GM19043 (cell line): ENCODE results near the gene LRPPRC.
A peak's percentile ranks its signal among the peaks of the same experiment; 100 is the strongest.

Experiments used
- ATAC-seq: cut with Tn5 transposase; IDR thresholded peaks from one replicate; pipeline ENCODE4 v1.9.1; 2021; ENCODE audit warnings: low read depth; ENCODE audit not compliant: unreplicated experiment

Gene LRPPRC

DNA sequence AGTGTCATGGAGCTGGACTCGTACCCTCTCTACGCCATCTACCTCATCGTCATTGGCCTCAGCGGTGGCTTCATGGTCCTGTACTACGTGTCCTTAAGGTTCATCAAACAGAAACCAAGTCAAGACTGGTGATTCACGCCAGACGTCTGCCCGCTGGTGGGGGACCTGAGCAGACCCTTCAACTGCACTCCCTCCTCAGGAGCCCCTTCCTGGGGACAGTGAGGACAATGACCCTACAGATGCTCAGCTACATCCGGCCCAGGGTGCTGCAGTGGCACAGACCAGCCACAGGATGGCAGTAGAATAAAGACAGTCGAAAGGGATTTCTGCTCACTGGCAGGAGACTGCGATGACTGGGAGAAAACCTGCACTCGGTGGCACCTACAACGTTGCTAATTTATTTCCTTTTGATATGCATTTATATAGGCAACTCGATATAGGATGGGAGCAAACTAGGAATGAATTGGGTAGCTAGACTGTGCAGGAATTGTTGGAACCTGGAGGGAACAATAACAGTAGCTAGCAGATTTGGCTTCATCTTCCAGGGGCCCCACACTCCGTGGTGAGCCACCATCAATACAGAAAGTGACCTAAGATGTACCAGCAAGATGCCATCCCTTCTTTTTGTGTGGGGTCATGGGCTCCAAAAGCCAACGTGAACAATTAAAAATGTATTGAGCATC is 117.9 kb downstream of the LRPPRC start:
- ATAC-seq: peak; percentile 77

DNA sequence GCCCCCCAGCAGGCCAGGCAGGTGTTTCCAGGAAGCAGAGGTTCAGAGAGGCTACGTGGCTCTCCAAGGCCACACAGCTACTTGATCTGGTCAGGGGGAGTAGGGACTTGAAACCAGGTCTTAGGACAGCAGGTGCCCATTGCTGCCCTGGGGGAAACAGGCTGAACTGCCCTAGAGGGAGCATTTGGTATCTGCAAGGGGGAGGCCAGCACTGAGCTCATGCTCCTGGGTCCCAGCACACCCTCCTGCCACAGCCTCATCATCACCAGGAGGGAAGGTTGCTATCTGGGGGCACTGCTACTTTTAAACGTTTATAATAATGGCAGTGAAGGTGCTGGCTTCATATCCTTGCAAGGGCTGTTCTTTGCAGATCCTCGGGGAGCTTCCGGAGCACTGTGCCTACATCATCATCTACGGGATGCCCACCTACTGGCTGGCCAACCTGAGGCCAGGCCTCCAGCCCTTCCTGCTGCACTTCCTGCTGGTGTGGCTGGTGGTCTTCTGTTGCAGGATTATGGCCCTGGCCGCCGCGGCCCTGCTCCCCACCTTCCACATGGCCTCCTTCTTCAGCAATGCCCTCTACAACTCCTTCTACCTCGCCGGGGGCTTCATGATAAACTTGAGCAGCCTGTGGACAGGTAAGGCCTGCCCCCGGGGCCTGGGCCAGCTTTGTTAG is 120.9 kb downstream of the LRPPRC start:
- no peak for ATAC-seq

DNA sequence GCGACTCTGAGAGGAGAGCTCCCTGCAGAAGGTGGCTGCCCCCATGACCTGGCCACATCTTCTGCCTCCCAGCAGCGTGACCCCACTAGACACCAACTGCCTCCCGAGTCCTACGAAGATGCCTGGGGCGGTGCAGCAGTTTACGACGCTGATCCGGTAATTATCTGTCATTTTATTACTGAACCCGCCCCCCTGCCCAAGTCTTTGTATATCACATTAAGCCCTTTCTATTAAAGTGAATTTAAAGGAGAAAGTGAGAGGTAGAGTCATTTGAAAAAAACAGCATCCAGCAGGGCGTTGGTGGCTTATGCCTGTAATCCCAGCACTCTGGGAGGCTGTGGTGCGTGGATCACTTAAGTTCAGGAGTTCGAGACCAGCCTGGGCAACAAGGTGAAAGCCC is 123.6 kb downstream of the LRPPRC start:
- ATAC-seq: no peak

DNA sequence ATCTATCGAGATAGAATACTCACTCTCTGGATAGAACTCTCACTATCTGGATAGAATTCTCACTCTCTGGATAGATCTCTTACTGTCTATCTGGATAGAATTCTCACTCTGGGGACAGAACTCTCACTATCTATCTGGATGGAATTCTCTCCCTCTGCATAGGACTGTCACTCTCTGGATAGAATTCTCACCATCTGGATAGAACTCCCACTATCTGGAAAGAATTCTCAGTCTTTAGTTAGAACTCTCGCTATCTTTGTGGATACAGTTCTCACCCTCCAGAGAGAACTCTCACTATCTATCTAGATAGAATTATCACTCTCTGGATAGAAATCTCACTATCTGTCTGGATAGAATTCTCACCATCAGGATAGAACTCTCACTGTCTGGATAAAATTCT is 140.5 kb downstream of the LRPPRC start:
- ATAC-seq: no peak

DNA sequence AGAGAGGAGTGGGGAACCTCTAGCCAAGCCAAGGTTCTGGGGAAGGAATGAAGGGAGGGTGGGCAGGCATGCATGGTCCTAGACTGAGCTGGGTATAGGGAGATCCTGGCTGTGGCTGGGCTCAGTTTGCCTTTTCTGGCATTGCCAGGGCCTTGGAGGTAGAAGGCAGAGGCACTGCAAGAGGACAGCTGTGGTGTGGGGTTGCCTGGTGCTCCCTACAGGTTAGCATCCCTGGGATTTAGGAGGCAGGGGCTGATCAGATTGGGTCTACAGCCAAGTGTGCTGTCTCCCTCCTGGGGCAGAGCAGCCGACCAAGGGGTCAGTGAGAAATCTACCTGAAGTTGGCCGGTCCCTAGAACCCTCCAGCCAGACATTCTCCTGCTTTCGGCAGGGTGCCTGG is 141.1 kb downstream of the LRPPRC start:
- ATAC-seq: no peak

DNA sequence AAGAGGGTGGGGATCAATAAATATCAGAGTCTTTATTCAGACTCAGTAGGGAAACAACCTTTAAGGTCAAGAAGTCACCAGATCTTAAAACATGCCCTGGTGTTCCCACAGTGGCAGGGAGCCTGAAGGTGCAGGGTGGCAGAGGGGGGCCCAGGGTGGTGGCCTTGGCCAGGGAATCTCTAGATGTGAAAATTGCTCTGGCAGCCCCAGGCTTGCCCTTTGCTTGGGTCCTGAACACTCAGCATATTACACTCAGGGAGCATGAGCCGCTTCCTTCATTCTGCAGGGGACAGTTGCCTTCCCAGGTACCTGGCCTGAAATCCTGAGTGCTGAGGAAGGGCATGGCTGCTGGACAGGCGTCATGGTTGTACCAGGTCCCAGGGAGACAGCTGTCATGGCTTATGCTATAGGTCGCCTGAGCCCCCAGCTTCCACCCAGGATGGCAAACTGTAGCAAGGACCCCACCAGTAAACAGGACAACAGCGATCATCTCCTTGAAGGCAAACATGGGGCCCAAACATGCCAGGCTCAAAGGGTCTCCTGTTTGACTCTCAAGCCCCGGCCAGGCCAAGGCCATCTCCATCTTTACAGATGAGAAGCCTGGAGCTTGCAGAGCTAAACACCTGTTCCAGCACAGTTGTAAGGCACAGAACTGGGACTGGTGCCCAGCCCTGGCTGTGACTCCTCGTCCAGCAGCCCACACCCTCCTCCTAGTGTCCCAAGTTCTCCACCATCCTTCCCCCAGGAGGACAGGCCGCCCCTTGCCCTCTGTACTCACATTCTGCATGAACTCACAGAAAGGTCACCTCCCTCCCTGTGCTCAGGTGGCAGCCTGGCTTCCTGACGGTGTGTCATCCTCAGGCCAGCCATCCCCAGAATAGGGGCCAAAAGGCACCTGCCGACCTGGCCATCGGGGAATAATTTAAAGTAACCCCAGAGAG is 142.4 kb downstream of the LRPPRC start:
- no peak for ATAC-seq

DNA sequence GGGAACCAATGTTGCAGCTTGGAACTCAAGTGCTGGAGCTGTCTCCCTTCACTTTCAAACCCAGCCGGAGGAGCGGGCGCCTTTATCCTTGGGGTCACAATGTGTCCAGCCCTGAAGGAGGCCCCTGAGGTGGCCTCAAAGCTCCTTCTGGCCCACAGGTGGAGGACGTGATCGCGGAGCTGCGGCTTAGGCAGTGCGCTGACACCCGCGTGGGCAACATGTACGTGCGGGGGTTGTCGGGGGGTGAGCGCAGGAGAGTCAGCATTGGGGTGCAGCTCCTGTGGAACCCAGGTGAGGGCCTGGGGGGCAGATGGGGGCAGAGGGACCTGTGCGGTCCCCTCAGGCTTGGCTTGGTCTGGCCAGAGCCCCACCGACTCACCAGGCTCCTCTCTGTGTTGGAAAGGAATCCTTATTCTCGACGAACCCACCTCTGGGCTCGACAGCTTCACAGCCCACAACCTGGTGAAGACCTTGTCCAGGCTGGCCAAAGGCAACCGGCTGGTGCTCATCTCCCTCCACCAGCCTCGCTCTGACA is 143.5 kb downstream of the LRPPRC start:
- no peak for ATAC-seq

DNA sequence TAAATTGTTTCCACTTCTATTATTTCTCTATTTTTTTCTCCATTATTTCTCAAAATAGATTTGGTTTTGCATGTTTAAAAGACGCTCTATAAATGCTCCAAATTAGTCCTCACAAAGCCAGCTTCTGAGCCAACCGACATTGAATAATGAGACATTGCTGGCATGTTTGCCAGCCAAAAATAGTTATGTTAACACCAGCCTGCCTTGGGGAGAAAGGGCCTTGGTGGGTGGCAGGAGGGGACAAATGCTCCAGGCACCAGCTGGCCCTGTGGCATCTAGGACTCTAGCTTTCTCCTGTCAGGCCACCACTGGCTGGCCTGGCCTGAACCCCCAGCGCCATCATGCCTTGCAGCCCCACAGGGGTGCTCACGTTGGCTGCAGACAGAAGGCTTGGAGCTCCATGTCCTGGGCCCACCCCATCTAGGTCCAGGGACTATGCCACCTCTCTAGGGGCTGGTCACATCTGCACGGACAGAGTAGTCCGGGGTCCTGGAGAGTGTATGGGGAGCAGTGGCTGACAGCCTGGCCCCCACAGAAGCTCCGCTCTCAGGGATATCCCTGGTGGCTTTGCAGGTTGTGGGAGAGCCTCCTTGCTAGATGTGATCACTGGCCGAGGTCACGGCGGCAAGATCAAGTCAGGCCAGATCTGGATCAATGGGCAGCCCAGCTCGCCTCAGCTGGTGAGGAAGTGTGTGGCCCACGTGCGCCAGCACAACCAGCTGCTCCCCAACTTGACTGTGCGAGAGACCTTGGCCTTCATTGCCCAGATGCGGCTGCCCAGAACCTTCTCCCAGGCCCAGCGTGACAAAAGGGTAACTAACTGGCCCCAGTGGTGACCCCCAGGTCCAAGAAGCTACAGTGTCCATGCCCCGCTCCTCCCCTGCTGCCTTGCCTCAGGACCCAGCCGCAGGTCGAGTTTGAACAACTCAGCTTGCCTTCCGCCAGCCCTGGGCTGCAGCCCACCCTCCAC is 144.5 kb downstream of the LRPPRC start:
- no peak for ATAC-seq

DNA sequence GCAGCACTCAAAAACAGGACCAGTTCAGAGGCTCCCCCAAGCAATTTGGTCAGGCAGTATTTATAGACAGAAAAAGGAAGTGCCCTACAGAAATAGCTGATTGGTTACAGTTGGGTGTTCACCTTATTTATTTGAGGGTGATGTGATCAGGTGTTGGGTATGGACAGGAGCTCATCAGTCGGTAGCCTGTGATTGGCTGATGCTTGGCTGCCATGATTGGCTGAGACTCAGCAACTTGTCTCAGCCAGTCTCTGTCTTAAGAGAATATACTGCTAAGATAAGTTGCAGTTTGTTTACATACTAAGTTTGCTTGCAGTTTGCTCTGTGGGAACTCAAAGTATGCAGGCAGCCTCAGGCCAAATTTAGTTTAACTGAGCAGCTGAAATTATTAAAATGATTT is 147.6 kb downstream of the LRPPRC start:
- no peak for ATAC-seq

DNA sequence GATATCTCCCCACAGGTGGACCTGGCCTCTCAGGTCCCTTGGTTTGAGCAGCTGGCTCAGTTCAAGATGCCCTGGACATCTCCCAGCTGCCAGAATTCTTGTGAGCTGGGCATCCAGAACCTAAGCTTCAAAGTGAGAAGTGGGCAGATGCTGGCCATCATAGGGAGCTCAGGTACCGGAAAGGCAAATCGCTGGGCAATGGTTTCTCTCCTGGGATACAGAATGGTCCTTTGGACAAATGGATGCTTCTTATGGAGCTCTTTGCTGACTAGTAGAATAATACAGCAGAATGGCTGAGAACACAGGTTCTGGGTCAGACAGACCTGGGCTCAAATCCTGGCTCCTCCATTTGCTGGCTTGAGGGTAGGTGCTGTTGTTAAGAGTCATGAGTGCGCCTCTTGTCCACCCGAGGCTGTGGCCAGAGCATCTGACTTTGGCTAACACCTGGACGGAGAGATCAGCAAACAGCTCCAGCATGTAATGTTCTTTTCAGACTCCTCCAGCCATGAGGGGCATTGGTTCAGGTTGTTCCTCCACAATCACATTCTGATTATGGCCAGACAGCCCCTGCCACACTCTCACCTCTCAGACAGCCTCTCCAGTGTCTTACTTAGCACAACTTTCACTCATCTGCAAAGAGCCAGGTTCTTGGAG is 149.5 kb downstream of the LRPPRC start:
- ATAC-seq: no peak

DNA sequence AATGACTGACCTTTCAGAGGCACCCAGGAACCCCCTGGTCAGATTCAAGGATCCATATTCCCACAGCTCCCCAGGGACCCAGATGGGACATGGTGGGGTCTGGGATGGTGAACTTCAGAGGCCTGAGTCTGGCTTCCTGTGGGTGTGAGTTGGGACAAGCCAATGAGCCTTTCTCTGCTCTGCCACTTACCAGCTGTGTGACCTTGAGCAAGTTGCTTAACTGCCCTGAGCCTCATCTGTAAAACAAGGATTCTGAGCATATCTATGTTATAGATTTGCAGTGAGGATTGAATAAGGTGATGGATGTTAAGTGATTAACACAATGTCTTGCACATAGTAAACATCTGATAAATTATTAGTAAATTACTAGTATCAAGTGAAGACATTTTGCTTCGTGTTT is 150.6 kb downstream of the LRPPRC start:
- ATAC-seq: no peak

DNA sequence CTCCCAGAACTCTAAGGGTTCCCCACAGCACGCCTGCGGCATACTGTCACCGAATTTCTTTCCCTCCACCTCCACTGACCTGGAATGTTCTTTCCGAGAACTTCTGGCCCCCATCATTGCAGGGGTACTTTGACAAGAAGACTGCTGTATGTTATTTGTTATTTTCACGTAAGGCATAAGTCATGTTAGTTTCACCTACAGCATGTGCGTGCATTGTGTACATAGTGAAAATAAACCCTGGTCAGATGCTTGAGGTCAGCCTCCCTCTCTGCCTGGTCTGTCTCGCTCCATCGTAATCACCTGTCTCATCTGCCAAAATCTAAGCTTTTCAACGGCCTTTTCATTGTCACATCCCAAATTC is 152.9 kb downstream of the LRPPRC start:
- ATAC-seq: no peak

DNA sequence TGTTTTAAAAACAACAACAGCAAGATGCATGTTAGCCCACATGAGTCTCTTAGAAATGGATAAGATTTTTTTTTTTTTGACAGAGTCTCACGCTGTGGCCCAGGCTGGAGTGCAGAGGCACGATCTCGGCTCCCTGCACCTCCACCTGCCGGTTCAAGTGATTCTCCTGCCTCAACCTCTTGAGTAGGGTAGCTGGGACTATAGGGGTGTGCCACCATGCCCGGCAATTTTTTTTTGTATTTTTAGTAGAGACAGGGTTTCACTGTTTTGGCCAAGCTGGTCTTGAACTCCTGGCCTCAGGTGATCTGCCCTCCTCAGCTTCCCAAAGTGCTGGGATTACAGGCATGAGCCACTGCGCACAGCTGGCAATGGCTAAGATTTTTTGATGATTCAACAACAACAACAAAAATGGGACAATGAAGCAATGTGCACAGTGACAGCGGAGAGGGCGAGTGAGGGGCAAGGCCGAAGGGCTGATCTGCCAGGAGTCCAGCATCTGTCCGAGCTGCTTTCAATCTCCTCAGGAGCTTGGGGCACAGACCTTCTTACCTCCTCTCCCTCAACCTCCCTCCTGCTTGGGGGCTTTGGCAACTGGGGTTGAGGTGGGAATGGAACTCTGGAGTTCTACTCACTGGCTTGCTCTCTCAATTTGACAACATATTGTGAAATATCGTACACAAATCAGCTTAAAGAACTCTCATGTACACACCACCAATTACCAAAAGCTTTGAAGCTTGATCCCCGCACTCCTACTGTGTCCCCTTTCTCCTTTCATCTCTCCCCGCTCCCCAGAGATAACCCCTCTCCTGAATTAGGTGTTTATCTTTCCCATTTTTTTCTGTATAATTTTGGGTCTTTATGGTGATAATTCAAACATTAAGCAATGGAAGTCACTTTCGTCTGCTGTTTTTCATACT is 153.6 kb downstream of the LRPPRC start:
- no peak for ATAC-seq

DNA sequence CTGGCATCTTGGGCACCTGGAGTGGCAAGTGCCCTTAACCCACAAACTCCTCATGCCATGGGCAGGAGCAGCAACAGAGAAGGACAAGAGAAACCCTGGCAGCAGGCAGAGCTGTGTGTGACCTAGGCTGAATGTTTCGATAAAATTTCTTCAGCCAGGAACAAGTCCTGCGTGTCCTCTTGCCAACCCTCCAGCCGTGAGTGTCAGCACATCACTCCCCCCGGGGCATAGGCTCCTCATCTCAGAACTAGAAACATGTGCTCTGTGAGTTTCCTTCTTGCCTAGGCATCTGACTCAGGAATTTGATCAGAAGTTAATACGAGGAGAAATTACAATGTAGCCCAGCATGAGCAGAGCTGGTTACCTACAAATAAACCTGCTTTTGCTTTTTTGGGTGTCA is 154.8 kb downstream of the LRPPRC start:
- no peak for ATAC-seq

DNA sequence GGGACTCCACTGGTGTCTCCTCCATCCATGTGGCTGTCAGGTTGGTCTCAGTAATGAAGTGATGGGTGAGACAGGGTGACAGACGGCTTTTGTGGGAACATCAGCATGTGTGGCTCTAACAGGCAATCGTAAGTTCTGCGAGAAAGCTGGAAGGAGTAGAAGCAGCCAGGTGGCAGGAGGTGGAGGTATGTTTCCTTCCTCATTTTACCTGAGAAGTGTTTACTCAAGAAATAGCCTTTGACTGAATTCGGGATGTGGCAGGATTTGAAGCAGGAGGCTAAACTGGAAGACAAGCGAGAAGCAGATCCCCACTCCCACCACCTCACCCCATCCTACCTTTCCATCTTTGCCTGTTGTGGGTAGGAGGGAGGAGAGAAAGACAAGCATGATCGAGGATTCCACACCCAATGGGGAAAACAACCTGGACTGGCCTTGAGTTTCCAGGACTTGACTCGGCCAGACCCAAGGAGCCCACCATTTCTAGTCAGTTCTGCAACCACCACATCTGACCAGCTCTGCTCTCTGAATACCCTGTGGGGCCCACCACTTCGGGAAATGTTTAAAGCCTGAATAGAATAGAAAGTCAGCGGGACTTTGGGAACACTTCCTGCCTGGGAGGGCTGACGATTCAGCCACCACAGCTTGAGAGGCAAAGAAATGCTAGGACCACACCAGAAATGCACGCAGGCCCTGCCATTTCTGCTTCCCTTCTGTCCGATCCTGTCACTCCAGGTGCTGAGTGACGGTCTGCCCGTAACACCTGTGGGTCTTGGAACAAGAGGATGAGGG is 155.8 kb downstream of the LRPPRC start:
- ATAC-seq: no peak

DNA sequence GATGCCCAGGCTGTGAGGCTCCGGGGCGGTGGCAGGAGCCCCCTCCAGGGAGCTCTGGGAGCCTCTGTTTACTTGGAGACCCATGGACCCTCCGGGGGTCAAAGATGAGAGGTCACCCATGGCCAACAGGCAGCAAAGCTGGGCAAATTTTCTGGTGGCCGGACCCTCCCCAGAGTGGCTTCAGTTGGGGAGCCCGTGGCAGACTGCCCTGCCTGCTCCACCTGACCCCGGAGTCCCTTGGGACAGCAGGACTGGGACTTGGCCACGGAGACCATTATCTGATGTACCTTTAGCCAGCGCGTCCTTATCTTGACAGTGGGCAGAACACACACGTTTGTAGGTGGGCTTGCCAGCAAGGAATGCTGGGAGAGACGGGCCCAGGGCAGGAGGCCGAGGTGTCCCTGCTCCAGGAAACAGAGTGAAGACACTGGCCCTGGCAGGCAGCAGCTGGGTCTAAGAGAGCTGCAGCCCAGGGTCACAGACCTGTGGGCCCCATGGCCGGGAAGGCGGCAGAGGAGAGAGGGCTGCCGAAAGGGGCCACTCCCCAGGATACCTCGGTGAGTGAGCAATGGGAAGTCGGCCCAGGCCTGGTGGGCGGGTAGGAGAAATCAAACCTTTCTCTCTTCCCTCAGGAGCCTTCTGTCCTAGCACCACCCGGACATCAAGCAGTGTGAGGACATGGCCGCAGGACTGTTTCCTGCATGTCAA is 157.1 kb downstream of the LRPPRC start, which contains the start of the genes ABCG5 and ABCG8:
Gene ABCG5, minus strand, starts transcription at position 280 of the 708 bp plus-strand sequence. Its CDS starts 160 bp downstream, at position 120.
Gene ABCG8, plus strand, starts transcription at position 412 of the 708 bp plus-strand sequence. Its CDS starts 83 bp downstream, at position 495.
- no peak for ATAC-seq
